OCI-LY1 (cell line): Measurements from ENCODE around the gene GOLGB1.

Experiments used
- H2AFZ ChIP-seq: fragments of 200-600 bp; sonication (generic), shearing (Covaris generic); 2 replicates; pipeline ENCODE4 v1.6.0; 2014; ENCODE audit warnings: antibody characterized with exemption, mild to moderate bottlenecking, low read length
- H3F3A ChIP-seq: fragments of 200-600 bp; sonication (generic), shearing (Covaris generic); 2 replicates; pipeline ENCODE4 v1.6.0; 2014; ENCODE audit warnings: mild to moderate bottlenecking, antibody characterized with exemption, low read length, moderate library complexity; ENCODE audit not compliant: insufficient read depth
- H3K27ac ChIP-seq: fragments of 200-600 bp; sonication (generic); 2 replicates; pipeline ENCODE4 v1.5.1; 2014; ENCODE audit warnings: low read length, mixed run types, mild to moderate bottlenecking, low read depth; ENCODE audit not compliant: poor library complexity, severe bottlenecking
- H3K27me3 ChIP-seq: fragments of 200-600 bp; sonication (generic); 2 replicates; pipeline ENCODE4 v1.6.0; 2014; ENCODE audit warnings: antibody characterized with exemption, mild to moderate bottlenecking, low read length, moderate library complexity; ENCODE audit not compliant: insufficient read depth
- H3K36me3 ChIP-seq: fragments of 200-600 bp; sonication (generic); 2 replicates; pipeline ENCODE4 v1.6.1; 2014; ENCODE audit warnings: mild to moderate bottlenecking, antibody characterized with exemption, low read length, moderate library complexity, mixed read lengths; ENCODE audit not compliant: insufficient read depth
- H3K4me1 ChIP-seq: fragments of 200-600 bp; sonication (generic); 2 replicates; pipeline ENCODE4 v1.5.1; 2014; ENCODE audit warnings: mild to moderate bottlenecking, low read length, moderate library complexity; ENCODE audit not compliant: insufficient read depth, severe bottlenecking
- H3K4me2 ChIP-seq: fragments of 200-600 bp; sonication (generic), shearing (Covaris generic); 2 replicates; pipeline ENCODE4 v1.6.1; 2014; ENCODE audit warnings: low read length
- H3K4me3 ChIP-seq: fragments of 200-600 bp; sonication (generic); 2 replicates; pipeline ENCODE4 v1.5.1; 2014; ENCODE audit warnings: low read length, low read depth, mild to moderate bottlenecking, mixed read lengths; ENCODE audit not compliant: poor library complexity, severe bottlenecking
- H3K79me2 ChIP-seq: fragments of 200-600 bp; shearing (Covaris generic); 2 replicates; pipeline ENCODE4 v1.6.1; 2016; ENCODE audit warnings: mixed run types, low read length, mixed read lengths; ENCODE audit not compliant: insufficient read depth
- H3K9ac ChIP-seq: fragments of 200-600 bp; sonication (generic), shearing (Covaris generic); 2 replicates; pipeline ENCODE4 v1.6.1; 2014; ENCODE audit warnings: mild to moderate bottlenecking, low read length, mixed read lengths
- H3K9me2 ChIP-seq: fragments of 200-600 bp; sonication (generic), shearing (Covaris generic); 2 replicates; pipeline ENCODE4 v1.6.1; 2014; ENCODE audit warnings: low read depth, mild to moderate bottlenecking, low read length, mixed read lengths
- H3K9me3 ChIP-seq: fragments of 200-600 bp; shearing (Covaris generic); 2 replicates; pipeline ENCODE4 v1.6.1; 2014; ENCODE audit warnings: low read length, mixed read lengths
- H4K20me1 ChIP-seq: fragments of 200-600 bp; sonication (generic), shearing (Covaris generic); 2 replicates; pipeline ENCODE4 v1.6.0; 2016; ENCODE audit warnings: mild to moderate bottlenecking, low read length; ENCODE audit not compliant: insufficient read depth
- CTCF ChIP-seq: fragments of 200-600 bp; sonication (generic), shearing (Covaris generic); IDR thresholded peaks from 2 replicates; pipeline ENCODE4 v1.5.1; 2017; ENCODE audit warnings: mild to moderate bottlenecking, antibody characterized with exemption, low read length, moderate library complexity, mixed read lengths
- EZH2 ChIP-seq: fragments of 200-600 bp; sonication (generic), shearing (Covaris generic); IDR thresholded peaks from 2 replicates; pipeline ENCODE4 v1.8.0; 2017; ENCODE audit warnings: borderline replicate concordance, mixed run types, mild to moderate bottlenecking, antibody characterized with exemption, low read length, moderate library complexity, mixed read lengths

The GOLGB1 gene

DNA sequence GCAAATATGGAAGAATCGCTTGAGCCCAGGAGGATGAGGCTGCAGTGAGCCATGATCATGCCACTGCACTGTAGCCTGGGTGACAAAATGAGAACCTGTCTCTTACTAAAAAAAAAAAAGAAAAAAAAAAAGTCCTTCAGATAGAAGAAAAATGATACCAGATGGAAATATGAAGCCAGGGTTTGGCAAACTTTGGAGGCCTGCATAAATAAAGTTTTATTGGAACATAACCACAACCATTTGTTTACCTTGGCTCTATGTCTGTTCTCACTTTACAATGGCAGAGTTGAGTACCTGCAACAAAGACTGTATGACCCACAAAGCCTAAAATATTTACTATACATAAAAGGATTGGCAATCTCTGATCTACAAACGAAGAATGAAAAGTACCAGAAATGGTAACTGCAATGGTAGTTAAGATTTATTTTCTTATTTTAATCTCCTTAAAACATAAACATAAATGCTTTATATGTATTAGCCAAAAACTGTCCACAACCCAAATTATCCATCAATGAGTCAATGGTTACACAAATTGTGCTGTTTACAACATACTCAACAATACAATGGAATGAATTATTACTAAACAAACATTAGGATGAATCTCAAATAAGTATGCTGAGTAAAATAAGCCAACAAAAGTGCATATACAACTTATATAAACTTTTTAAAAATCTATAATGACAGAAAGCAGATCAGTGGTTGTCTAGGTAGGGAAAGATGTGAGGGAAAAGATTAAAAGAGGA is 41.8 kb downstream of the GOLGB1 start:
- no peak overlapping the region for H3K4me2 ChIP-seq
- no peak overlapping the region for H3K9ac ChIP-seq
- H3K4me1 ChIP-seq, result no peaks in the 10 kb centered on the region
- H3K27ac ChIP-seq, result no peak overlapping the region
- H4K20me1 ChIP-seq, result no peaks in the 10 kb centered on the region
- H3K9me3 ChIP-seq, result no peaks in the 10 kb centered on the region
- H2AFZ ChIP-seq, result no peak overlapping the region
- no peaks in the 10 kb centered on the region for H3K27me3 ChIP-seq
- H3K9me2 ChIP-seq, result no peaks in the 10 kb centered on the region
- H3K36me3 ChIP-seq, result no peaks in the 10 kb centered on the region
- H3K79me2 ChIP-seq, result no peaks in the 10 kb centered on the region
- H3K4me3 ChIP-seq, result no peak overlapping the region
- no peaks in the 10 kb centered on the region for H3F3A ChIP-seq
- TF ChIP-seq CTCF (no peak), EZH2 (no peak)

DNA sequence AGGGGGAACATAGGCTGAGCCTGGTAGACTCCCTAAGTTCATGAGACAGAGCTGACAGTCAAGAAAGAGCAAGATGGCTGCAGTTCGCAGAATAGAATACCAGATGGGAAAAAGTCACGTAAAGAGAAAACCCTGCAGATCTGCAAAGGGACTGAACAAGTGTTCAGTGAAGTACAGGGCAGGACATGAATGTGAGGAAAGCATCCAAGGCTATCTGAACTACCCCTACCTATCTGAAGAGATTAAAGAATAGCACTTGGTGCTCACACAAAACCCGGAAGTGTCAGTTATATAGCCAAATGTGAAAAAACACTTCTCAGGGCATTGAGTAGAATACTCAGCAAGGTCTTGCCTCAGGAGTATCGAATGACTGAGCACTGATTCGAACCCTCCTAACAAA is 44.0 kb downstream of the GOLGB1 start:
- Histone ChIP-seq H3K9me3 (no peaks in the 10 kb centered on the region), H3K4me1 (no peaks in the 10 kb centered on the region), H2AFZ (no peak overlapping the region), H3F3A (no peaks in the 10 kb centered on the region), H3K79me2 (no peaks in the 10 kb centered on the region), H3K9ac (no peak overlapping the region), H3K27ac (no peak overlapping the region), H3K4me3 (no peak overlapping the region), H3K36me3 (no peaks in the 10 kb centered on the region), H3K27me3 (no peaks in the 10 kb centered on the region), H3K9me2 (no peaks in the 10 kb centered on the region), H4K20me1 (no peaks in the 10 kb centered on the region), H3K4me2 (no peak overlapping the region)
- no peak for TF ChIP-seq CTCF
- no peak for TF ChIP-seq EZH2

- H3K27me3 ChIP-seq, result no peaks in the 10 kb centered on the region
- H3K36me3 ChIP-seq, result no peaks in the 10 kb centered on the region
- H3K4me1 ChIP-seq, result no peaks in the 10 kb centered on the region
- no peaks in the 10 kb centered on the region for H3K9me3 ChIP-seq
- no peaks in the 10 kb centered on the region for H3F3A ChIP-seq
- no peak overlapping the region for H3K4me2 ChIP-seq
- H3K9ac ChIP-seq, result no peak overlapping the region
- no peak overlapping the region for H3K4me3 ChIP-seq
- no peak overlapping the region for H2AFZ ChIP-seq
- H3K9me2 ChIP-seq, result no peaks in the 10 kb centered on the region
- no peaks in the 10 kb centered on the region for H4K20me1 ChIP-seq
- H3K79me2 ChIP-seq, result no peaks in the 10 kb centered on the region
- TF ChIP-seq EZH2 (no peak), CTCF (no peak)
- no peak overlapping the region for H3K27ac ChIP-seq
Measured at GRCh38 chr3:121703973-121704372, 45.6 kb downstream of the GOLGB1 start.
